DMS53 treated with DMSO at 0.1 percent for 48 hours (cell line): ENCODE measurements around the gene LZTR1.
"Not testable (repeated sequence)": the region's sequence is repeated elsewhere in the genome, so short reads cannot be mapped to it uniquely, and the experiment has no call there.

ENCODE experiments used
- DNase-seq: peaks from one replicate; lab custom pipeline; 2025; ENCODE audit not compliant: unreplicated experiment; lab: John Stamatoyannopoulos, UW

Gene LZTR1

DNA sequence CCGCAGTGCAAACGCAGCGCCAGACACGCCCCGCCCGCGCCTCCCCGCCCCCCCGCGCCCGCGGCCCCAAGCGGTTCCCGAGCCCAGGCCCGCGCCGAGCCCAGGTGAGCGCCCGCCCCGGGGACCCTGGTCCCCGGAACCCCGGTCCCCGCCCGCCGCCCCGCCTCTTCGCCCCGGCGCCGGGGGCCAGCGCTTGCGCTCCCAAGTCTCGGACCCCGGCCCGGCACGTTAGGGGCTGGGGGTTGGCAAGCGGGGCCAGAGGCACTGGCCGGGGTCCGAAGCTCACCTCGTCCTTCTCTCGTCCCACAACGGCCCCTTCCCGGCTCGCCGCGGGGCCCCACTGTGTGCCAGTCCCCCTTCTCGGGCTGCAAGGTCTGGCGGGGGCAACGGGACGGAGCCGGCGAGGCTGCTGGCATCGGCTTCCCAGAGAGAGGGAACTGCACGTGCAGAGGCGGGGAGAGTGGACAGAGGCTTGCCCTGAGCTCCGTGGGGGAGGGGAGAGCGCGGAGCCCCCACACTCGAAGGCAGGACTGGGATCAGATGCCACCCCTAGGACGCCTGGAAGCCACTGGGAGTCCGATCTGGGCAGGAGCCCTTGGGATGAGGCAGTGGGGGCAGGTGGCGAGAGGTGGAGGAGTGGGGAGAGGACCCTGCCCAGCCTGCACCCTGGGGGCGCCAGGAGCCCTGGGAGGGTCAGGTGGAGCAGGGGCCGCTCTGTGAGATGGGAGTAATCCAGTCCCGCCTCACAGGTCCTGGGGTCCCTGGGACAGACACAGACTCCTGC is 16.8 kb upstream of the LZTR1 start:
- DNase-seq: no peak

DNA sequence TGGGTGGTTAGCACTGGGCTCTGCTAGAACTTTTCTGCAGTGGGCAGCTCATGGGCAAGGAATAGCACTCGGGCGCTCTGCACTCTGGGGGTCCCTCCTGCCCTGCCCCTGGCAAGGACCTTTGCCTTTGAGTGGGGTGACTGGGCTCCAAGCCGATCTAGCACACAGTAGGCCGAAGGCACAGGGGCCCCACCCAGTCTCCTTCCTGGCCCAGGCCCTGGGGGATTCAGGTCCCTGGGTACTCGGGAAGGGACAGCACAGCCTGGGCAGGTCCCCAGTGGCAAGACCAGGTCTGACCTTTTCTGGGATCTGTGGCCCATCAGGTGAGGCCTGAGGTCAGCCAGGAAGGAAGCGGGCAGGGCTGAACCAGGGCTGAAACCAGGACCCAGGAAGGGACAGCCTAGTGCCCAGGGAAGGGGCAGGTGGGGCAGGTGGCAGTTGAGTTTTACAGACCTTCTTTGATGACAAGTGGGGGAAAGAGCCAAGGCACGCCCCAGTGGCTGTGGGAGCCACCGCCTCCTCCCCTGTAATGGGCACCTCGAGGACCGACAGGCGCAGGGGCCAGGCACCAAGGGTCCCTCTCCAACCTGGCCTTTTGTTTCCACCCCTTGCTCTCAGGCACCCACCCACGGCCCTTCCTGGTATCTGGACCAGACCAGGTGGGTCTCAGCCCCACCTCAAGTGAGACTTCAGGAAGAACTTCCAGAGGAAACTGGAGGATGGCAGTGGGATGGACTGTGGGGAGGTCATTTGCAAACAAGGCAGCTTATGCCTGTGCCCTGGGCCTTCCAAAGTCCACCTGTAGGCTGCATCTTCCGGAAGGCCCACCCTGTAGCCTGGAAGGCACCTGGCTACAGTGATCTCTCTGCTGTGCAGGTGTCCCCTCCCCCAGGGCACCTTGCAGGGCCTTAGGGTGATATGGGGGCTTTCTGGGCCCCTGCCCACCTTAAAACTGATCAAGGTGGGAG is 15.9 kb upstream of the LZTR1 start:
- no peak for DNase-seq

DNA sequence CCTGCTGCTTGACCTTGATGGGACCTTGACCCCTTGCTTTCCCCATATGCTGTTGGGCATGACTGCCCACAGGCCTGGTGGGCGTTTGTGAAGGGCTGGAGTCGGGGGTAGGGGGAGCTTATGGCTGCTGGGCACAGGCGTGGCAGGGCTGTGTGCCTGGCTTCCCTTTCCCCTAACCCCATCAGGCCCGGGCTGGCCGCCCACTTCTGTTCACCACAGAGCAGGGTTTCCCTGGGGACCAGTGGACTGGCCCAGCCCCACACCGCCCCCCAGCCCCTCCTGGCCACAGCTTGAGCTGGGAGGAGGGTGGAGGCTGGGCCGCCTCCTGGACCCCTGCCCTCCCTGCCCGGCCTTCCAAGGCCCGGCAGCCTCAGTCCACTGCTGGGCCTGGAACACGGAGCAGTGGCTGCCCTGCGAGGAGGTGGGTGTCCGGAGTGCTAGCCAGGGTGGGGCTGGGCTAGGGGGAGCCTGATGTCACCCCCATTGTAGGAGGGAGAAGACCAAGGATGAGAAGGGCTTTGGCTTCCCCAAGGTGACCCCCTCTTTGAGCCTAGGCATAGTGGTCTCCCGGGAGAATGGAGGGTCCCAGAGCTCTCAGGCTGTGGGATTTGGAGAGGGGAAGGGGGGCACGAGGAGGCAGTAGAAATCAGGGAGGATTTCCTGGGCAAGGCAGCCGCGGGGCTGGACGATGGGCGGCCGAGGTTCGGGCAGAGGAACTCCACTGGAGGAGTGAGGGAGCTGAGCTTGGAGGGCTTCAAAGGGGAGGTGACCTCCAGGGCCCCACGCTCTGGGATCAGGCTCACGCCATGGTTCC is 15.0 kb upstream of the LZTR1 start, which contains the start of gene AIFM3:
Gene AIFM3 (plus strand): TSS at position 373 of the 814 bp plus-strand sequence. CDS start 690 bp downstream, outside the sequence.
- no peak for DNase-seq

DNA sequence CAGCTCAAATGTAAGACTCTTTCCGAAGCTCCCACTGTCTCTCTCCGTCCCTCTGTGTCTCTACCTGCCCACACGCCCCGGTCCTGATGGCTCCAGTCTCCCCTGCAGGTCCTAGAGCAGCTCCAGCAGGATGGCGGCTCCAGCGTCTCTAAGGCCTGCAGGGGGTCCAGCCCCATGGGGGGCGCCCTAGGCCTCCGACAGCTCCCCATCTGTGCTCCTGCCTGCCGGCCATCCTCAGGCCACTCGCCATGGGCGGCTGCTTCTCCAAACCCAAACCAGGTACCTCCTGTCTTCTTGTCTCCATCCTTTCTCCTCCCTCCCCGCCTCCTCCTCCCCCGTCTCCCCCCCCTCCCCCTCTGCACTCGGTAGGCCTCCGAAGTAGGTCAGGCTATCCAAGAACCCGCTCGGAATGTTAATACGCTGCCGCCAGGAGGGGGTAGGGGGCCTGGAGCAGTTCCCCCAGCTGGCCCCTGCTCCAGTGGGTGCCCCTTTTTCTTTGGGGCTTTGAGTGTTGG is 14.3 kb upstream of the LZTR1 start:
- DNase-seq: no peak

DNA sequence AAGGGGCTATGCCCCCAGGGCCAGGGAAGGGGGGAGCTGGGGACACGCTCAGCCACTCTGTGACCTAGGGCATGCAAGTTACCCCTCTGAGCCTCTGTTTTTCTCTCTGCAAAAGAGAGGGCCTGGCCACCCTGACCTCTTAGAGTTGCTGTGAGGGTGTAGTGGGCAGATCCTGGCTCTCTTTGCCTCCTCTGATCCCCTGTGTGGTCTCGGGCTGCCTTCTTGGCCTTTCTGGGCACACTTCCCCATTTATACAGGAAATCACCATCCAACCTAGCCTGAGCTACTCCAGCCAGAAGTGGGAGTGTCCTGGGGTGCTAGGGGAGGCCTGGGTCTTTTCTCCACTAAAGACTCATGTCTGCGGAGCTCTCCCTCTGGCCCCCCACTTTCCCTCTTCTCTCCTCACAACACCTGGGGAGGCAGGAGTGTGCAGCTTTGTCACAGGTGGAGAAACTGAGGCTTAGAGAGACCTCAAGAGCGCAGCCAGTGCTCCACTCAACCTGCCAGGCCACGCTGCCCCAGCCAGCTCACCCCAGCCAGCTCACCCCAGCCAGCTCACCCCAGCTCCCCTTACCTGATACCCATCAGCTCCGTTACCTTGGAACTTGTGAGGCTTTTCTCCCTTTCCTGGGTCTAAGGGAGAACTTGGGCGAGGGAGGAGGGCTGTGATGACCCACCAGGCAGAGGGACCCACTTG is 13.7 kb upstream of the LZTR1 start:
- DNase-seq: no peak

DNA sequence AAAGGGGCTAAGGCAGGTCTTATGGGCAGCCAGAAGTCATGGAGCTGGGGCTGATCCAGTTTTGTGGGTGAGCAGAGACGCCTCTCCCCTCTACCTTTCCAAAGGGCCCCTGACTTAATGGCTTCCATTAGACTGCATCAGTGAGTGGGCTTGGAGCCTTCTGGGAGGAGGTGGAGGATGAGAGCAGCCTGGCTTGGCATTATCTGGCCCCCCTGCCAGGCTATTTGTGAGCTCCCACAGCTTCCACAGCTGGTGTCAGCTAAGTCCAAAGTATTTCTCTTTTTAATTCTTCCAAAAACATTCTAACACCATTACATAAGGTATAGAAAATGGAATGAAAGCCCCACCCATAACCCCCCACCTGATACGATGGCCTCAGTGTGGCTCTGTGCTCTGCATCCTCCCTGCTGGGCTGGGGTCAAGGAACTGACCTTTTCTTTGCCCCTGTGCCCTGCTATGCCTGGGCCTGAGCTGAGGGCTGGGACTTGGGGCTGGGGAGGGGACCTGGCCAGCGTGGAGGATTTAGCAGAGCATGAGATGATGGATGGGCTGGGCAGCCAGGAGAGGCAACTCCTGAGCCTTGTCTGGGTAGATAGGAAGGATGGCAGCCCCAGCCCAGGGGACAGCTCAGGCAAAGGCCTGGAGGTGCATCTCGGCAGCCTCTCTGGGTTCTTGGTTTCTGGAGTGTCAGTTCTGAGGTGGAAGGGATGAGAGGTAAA is 11.0 kb upstream of the LZTR1 start:
- no peak for DNase-seq

DNA sequence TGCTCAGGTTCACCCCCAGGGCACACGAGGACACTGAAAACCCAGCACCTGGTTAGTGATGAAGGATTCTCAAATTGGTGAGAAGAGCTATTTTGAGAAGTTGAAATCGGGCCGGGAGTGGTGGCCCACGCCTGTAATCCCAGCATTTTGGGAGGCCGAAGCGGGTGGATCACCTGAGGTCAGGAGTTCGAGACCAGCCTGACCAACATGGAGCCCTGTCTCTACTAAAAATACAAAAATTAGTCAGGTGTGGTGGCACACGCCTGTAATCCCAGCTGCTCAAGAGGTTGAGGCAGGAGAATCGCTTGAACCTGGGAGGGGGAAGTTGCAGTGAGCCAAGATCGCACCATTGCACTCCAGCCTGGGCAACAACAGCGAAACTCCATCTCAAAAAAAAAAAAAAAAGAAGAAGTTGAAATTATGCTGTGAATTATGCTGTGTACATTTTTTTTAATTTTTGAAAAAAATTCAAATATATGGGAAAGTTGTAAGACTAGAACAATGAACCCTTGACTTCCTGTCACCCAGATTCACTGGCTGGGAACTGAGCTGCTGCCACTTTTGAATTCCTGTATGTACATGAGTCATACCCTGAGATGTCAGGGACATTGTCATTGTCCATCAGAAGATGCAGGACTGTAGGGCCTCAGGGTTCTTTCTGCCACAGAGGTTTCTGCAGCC is 9.9 kb upstream of the LZTR1 start:
- not testable (repeated sequence) for DNase-seq

DNA sequence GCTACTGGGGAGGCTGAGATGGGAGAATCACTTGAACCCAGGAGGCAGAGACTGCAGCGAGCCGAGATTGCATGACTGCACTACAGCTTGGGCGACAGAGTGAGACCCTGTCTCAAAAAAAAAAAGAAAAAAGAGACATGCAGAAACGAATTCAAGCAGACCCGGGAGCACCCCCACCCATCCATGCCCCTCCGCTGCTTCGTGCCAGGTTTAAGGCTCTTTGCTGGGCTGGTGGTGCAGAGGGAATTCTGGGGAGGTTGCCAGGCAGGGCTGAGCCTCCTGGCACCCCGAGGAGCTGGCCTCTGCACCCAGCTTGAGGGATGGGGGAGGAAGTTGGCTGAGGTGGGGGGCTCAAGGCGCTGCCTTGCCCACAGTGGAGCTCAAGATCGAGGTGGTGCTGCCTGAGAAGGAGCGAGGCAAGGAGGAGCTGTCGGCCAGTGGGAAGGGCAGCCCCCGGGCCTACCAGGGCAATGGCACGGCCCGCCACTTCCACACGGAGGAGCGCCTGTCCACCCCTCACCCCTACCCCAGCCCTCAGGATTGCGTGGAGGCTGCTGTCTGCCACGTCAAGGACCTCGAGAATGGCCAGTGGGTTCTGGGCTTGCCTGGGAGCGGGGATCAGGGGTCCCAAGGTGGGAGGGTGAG is 9.0 kb upstream of the LZTR1 start:
- DNase-seq: no peak

DNA sequence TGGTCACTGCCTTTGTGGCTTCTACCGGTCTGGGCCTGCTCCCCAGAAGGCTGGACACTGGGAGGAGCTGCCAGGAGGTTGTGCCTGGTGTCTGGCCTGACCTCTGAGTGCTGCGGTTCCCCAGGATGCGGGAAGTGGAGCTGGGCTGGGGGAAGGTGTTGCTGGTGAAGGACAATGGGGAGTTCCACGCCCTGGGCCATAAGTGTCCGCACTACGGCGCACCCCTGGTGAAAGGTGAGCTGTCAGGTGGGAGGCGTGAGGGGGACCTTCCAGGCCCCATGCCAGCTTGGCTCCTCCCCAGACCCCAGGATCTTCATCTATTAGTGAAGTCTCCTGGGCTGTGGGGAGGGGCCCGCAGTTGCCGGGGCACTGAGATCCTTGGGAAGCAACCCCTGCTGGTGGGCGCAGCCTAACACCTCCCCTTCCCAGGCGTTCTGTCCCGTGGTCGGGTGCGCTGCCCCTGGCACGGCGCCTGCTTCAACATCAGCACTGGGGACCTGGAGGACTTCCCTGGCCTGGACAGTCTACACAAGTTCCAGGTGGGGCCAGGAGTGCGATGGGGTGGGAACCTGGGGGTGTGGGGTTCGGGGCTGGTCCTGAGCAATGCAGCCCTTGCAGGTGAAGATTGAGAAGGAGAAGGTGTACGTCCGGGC is 8.3 kb upstream of the LZTR1 start:
- DNase-seq: no peak

DNA sequence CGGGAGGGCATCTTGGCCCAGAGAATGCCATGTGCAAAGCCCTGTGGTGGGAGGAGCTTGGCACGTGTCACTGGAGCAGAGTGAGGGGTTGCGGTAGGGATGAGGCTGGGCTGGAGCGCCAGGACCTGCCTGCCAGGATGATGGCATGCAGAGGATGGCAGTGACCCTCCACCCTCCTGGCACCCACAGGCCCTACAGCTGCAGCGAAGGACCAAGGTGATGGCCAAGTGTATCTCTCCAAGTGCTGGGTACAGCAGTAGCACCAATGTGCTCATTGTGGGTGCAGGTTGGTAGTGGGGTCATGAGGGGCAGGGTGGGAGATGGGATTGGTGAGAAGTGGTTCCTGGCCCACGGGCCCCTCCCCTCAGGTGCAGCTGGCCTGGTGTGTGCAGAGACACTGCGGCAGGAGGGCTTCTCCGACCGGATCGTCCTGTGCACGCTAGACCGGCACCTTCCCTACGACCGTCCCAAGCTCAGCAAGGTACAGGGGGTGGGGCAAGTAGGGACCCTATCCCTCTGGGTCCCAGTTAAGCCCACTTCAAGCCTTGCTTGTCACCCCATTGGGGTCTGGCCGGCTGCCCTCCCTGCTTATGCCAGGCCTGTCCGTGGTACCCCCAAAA is 7.7 kb upstream of the LZTR1 start:
- DNase-seq: no peak

DNA sequence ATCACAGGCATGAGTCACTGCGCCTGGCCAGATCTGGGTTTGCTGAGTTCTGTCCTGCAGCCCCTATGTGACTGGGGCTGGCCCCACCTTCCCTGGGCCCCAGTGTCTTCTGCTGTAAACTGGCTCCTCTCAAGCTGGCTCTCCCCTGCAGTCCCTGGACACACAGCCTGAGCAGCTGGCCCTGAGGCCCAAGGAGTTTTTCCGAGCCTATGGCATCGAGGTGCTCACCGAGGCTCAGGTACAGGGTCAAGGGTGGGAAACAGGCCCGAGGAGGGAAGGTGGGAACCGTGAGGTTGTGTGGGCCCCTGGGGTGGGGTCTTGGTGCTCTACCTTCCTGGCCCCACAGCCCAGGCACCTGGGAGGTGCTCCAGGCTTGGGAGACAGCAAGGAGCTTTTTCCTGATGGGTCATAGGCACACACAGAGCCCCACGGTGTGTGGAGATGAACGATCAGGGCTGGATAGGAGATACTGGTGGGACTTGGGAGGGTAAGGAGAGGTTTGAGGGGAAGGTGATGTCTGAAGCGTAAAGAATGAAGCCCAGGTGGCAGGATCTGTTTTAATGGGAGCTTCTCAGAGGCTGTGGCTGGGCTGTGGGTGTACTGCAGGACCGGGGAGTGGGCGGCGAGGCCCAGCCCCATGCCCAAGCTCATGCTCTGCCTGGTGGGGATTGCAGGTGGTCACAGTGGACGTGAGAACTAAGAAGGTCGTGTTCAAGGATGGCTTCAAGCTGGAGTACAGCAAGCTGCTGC is 6.4 kb upstream of the LZTR1 start:
- DNase-seq: no peak

DNA sequence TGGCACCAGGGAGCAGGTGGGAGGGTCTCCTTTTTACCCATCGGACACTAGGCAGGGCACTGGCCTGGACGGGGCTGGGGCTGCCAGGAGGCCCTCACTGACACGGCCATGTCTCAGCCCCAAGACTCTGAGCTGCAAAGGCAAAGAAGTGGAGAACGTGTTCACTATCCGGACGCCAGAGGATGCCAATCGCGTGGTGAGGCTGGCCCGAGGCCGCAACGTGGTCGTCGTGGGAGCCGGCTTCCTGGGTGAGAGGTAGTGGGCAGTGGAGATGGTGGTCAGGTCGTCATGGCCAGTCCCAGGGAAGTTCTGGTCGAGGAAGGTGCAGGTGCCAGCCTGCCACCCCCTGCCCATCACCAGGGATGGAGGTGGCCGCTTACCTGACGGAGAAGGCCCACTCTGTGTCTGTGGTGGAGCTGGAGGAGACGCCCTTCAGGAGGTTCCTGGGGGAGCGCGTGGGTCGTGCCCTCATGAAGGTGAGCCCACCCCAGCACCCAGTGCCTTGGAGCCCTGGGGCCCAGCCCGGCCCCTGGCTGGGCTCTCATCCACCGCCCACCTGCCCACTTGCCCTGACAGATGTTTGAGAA is 5.7 kb upstream of the LZTR1 start:
- no peak for DNase-seq

DNA sequence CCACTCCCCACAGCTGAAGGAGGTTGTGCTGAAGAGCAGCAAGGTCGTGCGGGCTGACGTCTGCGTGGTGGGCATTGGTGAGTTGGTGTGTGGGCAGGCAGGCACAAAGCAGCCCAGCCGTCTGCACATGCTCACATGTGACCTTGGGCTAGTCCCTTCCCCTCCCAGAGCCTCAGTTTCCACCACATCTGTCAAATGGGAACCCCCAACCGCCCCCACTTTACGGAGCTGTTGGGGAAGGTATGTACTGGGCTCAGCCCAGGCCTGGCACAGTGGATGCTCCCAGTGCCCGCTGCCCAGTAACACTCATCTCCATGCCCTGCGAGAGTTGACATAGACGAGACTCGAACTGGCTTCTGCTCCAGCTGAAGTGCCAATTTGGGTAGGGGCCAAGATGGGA is 5.1 kb upstream of the LZTR1 start:
- no peak for DNase-seq

DNA sequence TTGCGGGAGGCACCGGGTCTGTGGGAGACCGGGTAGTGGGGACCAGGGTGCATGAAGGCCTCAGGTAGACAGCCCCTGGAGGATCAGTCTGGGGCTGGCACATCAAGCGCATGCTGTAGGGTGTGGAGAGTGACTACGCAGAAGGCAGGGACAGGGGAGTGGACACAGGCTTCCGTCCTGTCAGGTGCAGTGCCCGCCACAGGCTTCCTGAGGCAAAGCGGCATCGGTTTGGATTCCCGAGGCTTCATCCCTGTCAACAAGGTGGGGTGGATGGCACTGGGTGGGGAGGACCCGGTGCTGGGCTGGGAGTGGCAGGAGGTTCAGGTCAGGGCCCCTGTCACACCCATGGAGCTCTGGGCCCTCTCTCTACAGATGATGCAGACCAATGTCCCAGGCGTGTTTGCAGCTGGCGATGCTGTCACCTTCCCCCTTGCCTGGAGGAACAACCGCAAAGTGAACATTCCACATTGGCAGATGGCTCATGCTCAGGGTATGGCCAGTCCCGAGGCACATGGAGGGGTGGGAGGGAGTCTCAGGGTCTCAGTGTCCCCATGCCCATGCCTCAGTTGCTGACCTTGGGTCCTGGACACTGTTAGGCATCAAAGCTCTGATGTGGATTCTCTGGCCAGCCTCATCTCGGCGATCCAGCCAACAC is 4.5 kb upstream of the LZTR1 start:
- DNase-seq: no peak

DNA sequence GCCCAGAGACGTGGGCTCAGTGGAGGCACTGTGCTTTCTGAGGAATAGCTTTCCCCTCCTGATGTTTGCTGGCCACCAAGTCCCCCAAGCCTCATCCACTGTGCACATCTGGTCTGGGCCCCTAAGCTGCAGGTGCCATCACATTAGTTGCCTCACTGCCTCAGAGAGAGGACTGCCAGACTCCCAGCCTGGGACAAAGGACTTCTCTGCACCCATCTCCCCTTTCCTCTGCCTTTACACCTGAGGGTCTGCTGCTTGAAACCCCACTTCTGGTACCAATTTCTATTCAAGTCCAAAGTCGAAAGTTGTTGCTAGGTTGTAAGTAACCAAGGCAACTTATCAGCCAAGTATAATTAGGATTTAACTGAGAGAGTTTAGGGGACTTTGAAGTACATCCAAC is 3.7 kb upstream of the LZTR1 start:
- DNase-seq: no peak

DNA sequence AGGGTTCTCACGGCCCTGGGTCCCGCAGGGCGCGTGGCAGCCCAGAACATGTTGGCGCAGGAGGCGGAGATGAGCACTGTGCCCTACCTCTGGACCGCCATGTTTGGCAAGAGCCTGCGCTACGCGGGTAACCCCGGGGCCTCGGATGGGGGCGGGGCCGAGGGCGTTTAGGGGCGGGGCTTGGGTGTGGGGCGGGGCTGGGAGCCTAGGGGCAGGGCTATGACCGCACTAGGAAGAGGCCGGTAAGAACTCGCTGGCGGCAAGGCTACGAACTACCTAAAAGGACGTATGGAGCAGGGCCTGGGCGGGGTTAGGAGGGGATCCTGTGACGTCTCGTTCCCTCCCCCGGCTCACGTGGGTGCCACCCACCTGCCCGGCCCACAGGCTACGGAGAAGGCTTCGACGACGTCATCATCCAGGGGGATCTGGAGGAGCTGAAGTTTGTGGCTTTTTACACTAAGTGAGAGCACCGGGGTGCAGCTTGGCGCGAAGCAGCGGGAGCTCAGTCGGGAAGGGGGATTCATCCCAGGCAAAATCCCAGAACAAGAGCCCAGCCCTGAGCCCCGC is 2.8 kb upstream of the LZTR1 start:
- DNase-seq: no peak
